H1 (cell line): ENCODE measurements around the gene PTPRO. TPM values are rescaled to one million over a fixed set of nuclear protein-coding genes. Genes with fewer than 3 reads are reported as not detected.

ENCODE experiments used
- CTCF ChIA-PET: fragments of 300-600 bp; sonication (Branson Sonifier 250); formaldehyde crosslinking; loops from one replicate; lab custom pipeline; 2021; ENCODE audit not compliant: partially characterized antibody; lab: Charles Lee
- POLR2A ChIA-PET: fragments of 300-600 bp; sonication (Branson Sonifier 250); formaldehyde crosslinking; loops from one replicate; lab custom pipeline; 2021; ENCODE audit warnings: inconsistent platforms; ENCODE audit not compliant: partially characterized antibody; lab: Charles Lee
- DNase-seq, 2 experiments: peaks; one replicate each; pipeline versions ENCODE4 v3.0.0 to v3.0.0-alpha.2; 2010 to 2022; ENCODE audit warnings: low spot score in 2 of 2, low read depth in 1 of 2, mixed read lengths in 1 of 2
- FAIRE-seq: peaks from 2 replicates; lab custom pipeline; 2011; peaks lifted over from hg19 to GRCh38; lab: Jason Lieb, UNC
- H2AFZ ChIP-seq: 2 replicates; pipeline ENCODE4 v1.8.1; 2012; ENCODE audit warnings: low read length, inconsistent platforms
- H2AK5ac ChIP-seq: 2 replicates; pipeline ENCODE4 v1.6.1; 2013; ENCODE audit warnings: low read depth, low read length
- H2BK120ac ChIP-seq: replicated peaks from 2 replicates; pipeline ENCODE3; 2013; ENCODE audit warnings: low read depth, low read length, inconsistent platforms
- H2BK12ac ChIP-seq: 2 replicates; pipeline ENCODE4 v1.6.1; 2013; ENCODE audit warnings: low read depth, low read length
- H2BK15ac ChIP-seq: 2 replicates; pipeline ENCODE4 v1.6.1; 2013; ENCODE audit warnings: low read length
- H2BK20ac ChIP-seq: 2 replicates; pipeline ENCODE4 v1.6.1; 2013; ENCODE audit warnings: low read length
- H2BK5ac ChIP-seq: 2 replicates; pipeline ENCODE4 v1.6.1; 2013; ENCODE audit warnings: low read depth, low read length
- H3K14ac ChIP-seq: 2 replicates; pipeline ENCODE4 v1.6.1; 2013; ENCODE audit warnings: inconsistent platforms; ENCODE audit not compliant: insufficient read length
- H3K18ac ChIP-seq: 2 replicates; pipeline ENCODE4 v1.6.1; 2013; ENCODE audit warnings: low read length; ENCODE audit errors: extremely low read depth
- H3K23ac ChIP-seq: 2 replicates; pipeline ENCODE4 v1.6.1; 2013; ENCODE audit warnings: inconsistent platforms; ENCODE audit not compliant: insufficient read length
- H3K23me2 ChIP-seq: 2 replicates; pipeline ENCODE4 v1.6.1; 2013; ENCODE audit warnings: low read depth, low read length
- H3K27ac ChIP-seq: 2 replicates; pipeline ENCODE4 v1.6.1; 2011; ENCODE audit warnings: low read depth, low read length, inconsistent platforms
- H3K27me3 ChIP-seq, 4 experiments: replicated peaks in 1 of 4; 1 replicate in 1 of 4; 2 replicates in 3 of 4; pipeline versions ENCODE4 v1.6.1 to v1.8.1; 2011 to 2013; ENCODE audit warnings: low read length in 3 of 4, mild to moderate bottlenecking in 3 of 4, inconsistent platforms in 2 of 4, mixed read lengths in 2 of 4, moderate library complexity in 1 of 4; ENCODE audit not compliant: control insufficient read depth in 3 of 4, insufficient read depth in 3 of 4; ENCODE audit errors: extremely low read depth in 1 of 4
- H3K36me3 ChIP-seq, 4 experiments: 2 replicates each; pipeline versions ENCODE4 v1.6.1 to v1.8.1; 2011 to 2013; ENCODE audit warnings: mild to moderate bottlenecking in 4 of 4, low read length in 3 of 4, moderate library complexity in 2 of 4, control low read depth in 1 of 4, inconsistent platforms in 1 of 4; ENCODE audit not compliant: insufficient read depth in 4 of 4, control insufficient read depth in 2 of 4
- H3K4ac ChIP-seq: replicated peaks from 2 replicates; pipeline ENCODE3; 2013; ENCODE audit warnings: low read length, low read depth, mixed read lengths, inconsistent platforms; ENCODE audit not compliant: insufficient read length
- H3K4me1 ChIP-seq, 4 experiments: replicated peaks in 1 of 4; 1 replicate in 1 of 4; 2 replicates in 3 of 4; pipeline versions ENCODE4 v1.6.1 to v1.8.1; 2011 to 2013; ENCODE audit warnings: low read length in 3 of 4, inconsistent platforms in 2 of 4, mixed read lengths in 1 of 4; ENCODE audit not compliant: insufficient read depth in 4 of 4, control insufficient read depth in 3 of 4
- H3K4me2 ChIP-seq, 2 experiments: 2 replicates each; pipeline versions ENCODE4 v1.6.1 to v1.8.1; 2011 to 2013; ENCODE audit warnings: low read depth in 2 of 2, low read length in 2 of 2, control low read depth in 1 of 2, inconsistent platforms in 1 of 2, mild to moderate bottlenecking in 1 of 2; ENCODE audit not compliant: insufficient read depth in 1 of 2
- H3K4me3 ChIP-seq, 4 experiments: fragments of 200-600, 300-600 bp in 1 of 4; sonication (generic), shearing (Covaris generic), sonication (Bioruptor Twin) in 1 of 4; 2 replicates each; pipeline versions ENCODE4 v1.5.1 to v1.8.1; 2011 to 2016; ENCODE audit warnings: low read length in 4 of 4, low read depth in 3 of 4, control low read depth in 2 of 4, inconsistent platforms in 2 of 4, mild to moderate bottlenecking in 2 of 4, mixed read lengths in 1 of 4, moderate library complexity in 1 of 4; ENCODE audit not compliant: insufficient read depth in 2 of 4; ENCODE audit errors: extremely low read depth in 1 of 4
- H3K56ac ChIP-seq: replicated peaks from 2 replicates; pipeline ENCODE3; 2013; ENCODE audit warnings: low read depth, mild to moderate bottlenecking, mixed read lengths, low read length, inconsistent platforms; ENCODE audit not compliant: insufficient read length
- H3K79me1 ChIP-seq: 2 replicates; pipeline ENCODE4 v1.6.1; 2013; ENCODE audit warnings: low read depth, low read length, control low read depth
- H3K79me2 ChIP-seq, 2 experiments: 2 replicates each; pipeline versions ENCODE4 v1.6.1 to v1.8.1; 2012 to 2013; ENCODE audit warnings: low read length in 2 of 2, mild to moderate bottlenecking in 2 of 2, inconsistent platforms in 1 of 2; ENCODE audit not compliant: insufficient read depth in 2 of 2, control insufficient read depth in 1 of 2
- H3K9ac ChIP-seq, 4 experiments: replicated peaks in 1 of 4; 1 replicate in 1 of 4; 2 replicates in 3 of 4; pipeline versions ENCODE4 v1.6.1 to v1.8.1; 2011 to 2013; ENCODE audit warnings: low read depth in 3 of 4, low read length in 3 of 4, control low read depth in 2 of 4, mild to moderate bottlenecking in 2 of 4, moderate library complexity in 2 of 4, inconsistent platforms in 1 of 4; ENCODE audit errors: extremely low read depth in 1 of 4
- H3K9me3 ChIP-seq, 2 experiments: 2 replicates each; pipeline versions ENCODE4 v1.6.1 to v1.8.1; 2012 to 2013; ENCODE audit warnings: mild to moderate bottlenecking in 2 of 2, moderate library complexity in 2 of 2, control low read depth in 1 of 2, inconsistent platforms in 1 of 2, low read depth in 1 of 2, low read length in 1 of 2, mixed read lengths in 1 of 2; ENCODE audit not compliant: insufficient read depth in 2 of 2
- H4K20me1 ChIP-seq, 2 experiments: replicated peaks in 1 of 2; 2 replicates each; pipeline versions ENCODE3 to v1.8.1; 2011 to 2013; ENCODE audit warnings: inconsistent platforms in 2 of 2, low read length in 2 of 2, mild to moderate bottlenecking in 1 of 2; ENCODE audit not compliant: insufficient read depth in 2 of 2, control insufficient read depth in 1 of 2
- H4K5ac ChIP-seq: 2 replicates; pipeline ENCODE4 v1.6.1; 2013; ENCODE audit warnings: low read length, low read depth, mixed read lengths, inconsistent platforms; ENCODE audit not compliant: insufficient read length
- H4K8ac ChIP-seq: 2 replicates; pipeline ENCODE4 v1.8.0; 2013; ENCODE audit warnings: mild to moderate bottlenecking, moderate library complexity, low read length, inconsistent platforms; ENCODE audit not compliant: insufficient read depth; ENCODE audit errors: extremely low read depth
- H4K91ac ChIP-seq: replicated peaks from 2 replicates; pipeline ENCODE3; 2013; ENCODE audit warnings: low read length, mixed read lengths, inconsistent platforms; ENCODE audit not compliant: insufficient read length
- CBX8 ChIP-seq: fragments of 300-800, 300-1000 bp; sonication (generic); IDR thresholded peaks from 2 replicates; pipeline ENCODE4 v1.7.1; 2016; ENCODE audit warnings: low read depth, low read length, borderline replicate concordance
- GABPA ChIP-seq: IDR thresholded peaks from 2 replicates; pipeline ENCODE4 v1.6.1; 2011; ENCODE audit warnings: mild to moderate bottlenecking, low read length, moderate library complexity, borderline replicate concordance; ENCODE audit not compliant: insufficient read depth
- GTF2F1 ChIP-seq: IDR thresholded peaks from 2 replicates; pipeline ENCODE4 v1.6.1; 2012; ENCODE audit warnings: low read depth, low read length, improper control_type of control experiment, borderline replicate concordance
- MAFK ChIP-seq: IDR thresholded peaks from 2 replicates; pipeline ENCODE4 v1.6.1; 2012; ENCODE audit warnings: low read depth, mild to moderate bottlenecking, improper control_type of control experiment, low read length
- TEAD4 ChIP-seq: IDR thresholded peaks from 2 replicates; pipeline ENCODE4 v1.6.1; 2012; ENCODE audit warnings: low read depth, low read length, inconsistent platforms, mixed read lengths
- WGBS, 2 experiments: shearing (Covaris generic) in 1 of 2; methylation state at CpG; one replicate each; pipeline versions ENCODE4 v1.1.6 to v1.1.7; 2013 to 2015; ENCODE audit warnings: low lambda C conversion rate in 2 of 2, mixed read lengths in 2 of 2, inconsistent platforms in 1 of 2, low coverage in 1 of 2, missing lambda C conversion rate in 1 of 2; ENCODE audit not compliant: insufficient replicate concordance in 2 of 2, insufficient coverage in 1 of 2, insufficient read length in 1 of 2; ENCODE audit errors: extremely low coverage in 1 of 2, missing lambda C conversion rate in 1 of 2; 5-methylcytosine and 5-hydroxymethylcytosine counted together
- polyA plus RNA-seq, 7 experiments: library from polyadenylated mRNA; depleted of rRNA in 3 of 7; stranded (reverse) in 5 of 7; unstranded in 2 of 7; fragments of >200 nt in 5 of 7; fragments of 200-250 nt in 2 of 7; gene quantifications; 1 replicate in 5 of 7; 2 replicates in 1 of 7; 4 replicates in 1 of 7; pipeline versions ENCODE4 v1.2.1 to v1.2.3, GENCODE V29; 2011 to 2013; ENCODE audit warnings: missing spikeins in 2 of 7, mixed read lengths in 2 of 7
- total RNA-seq: library from RNA; stranded (reverse); fragmentation: NEBNext Ultra II Directional; extraction: Animal tissue kit (Norgen Biotek cat#: 25700); gene quantifications from 2 replicates; pipeline ENCODE4 v1.2.1, GENCODE V29; 2021

Gene PTPRO
- total and polyA plus RNA-seq, 2 of the 8 experiments (the other 6 are each of a cell fraction or from before 2014, with no cell fraction given), result 0.73 to 1.7 TPM

DNA sequence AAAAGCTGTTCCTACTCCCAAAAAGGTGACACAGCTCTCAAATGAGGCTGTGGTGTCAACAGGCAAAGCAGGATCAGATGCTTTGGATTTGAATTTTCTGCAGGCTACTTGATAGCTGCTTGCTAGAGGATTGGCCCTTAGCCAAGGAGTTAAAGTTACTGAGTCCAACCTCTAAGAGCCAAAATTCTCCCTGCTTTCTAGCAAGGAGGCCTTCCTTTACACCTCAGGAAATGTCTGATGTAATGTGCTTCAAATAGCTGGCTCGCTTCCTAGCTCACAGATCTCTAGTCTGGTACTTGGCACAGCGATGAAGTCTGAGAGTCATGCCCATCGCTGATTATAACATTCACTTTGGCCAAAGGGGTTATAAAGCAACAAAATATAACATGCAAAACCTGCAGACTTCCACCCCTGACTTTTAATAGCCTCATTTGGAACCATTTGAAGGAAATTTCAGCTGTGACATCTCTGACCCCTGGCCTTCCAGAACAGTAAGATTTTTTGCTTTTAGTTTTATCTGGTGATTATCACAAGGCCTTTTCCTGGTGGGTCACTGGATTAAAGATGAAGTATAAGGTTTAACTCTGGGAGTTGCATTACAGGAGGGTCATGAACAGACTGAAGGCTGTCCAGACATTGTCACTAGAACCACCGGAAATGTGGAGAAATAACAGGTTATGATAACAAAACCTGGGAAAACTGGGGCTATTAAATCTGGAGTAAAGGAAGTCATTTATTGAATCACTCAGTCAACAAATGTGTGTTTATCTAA lies 277.1 kb downstream of the PTPRO start:
- ChIA-PET POLR2A (interaction anchor here (0.6 kb wide), 1 partner anchor 10 kb away, joined by 3 read pairs; no protein-coding TSS in a partner anchor), CTCF (interaction anchor here (1.1 kb wide), 1 partner anchor 15 kb away, joined by 5 read pairs; no protein-coding TSS in a partner anchor)
- WGBS, 2 experiments, result 96% methylated on average over 4 of the region's 4 CpGs; no CpG with 5 or more reads in 1 of the 2 experiments
- Histone ChIP-seq H3K79me1 (no peaks in the 10 kb centered on the region), H3K36me3 (no peaks in the 10 kb centered on the region), H3K4me3 (no peak overlapping the region), H2BK120ac (no peak overlapping the region), H3K4ac (no peak overlapping the region), H3K9ac (no peak overlapping the region), H2AFZ (no peak overlapping the region), H3K4me1 (no peaks in the 10 kb centered on the region), H2BK15ac (no peak overlapping the region), H3K9me3 (no peaks in the 10 kb centered on the region), H4K20me1 (no peaks in the 10 kb centered on the region), H3K4me2 (no peak overlapping the region), H2BK5ac (no peak overlapping the region), H4K8ac (no peak overlapping the region), H3K18ac (no peak overlapping the region), H4K5ac (no peak overlapping the region), H4K91ac (no peak overlapping the region), H3K23me2 (0 out of 2 replicates have a peak, but pooled peaks cover 1% of the 10 kb centered on the region), H3K14ac (no peak overlapping the region), H2AK5ac (no peak overlapping the region), H3K27ac (no peak overlapping the region), H2BK20ac (no peak overlapping the region), H3K27me3 (no peaks in the 10 kb centered on the region), H3K56ac (no peak overlapping the region), H3K79me2 (no peaks in the 10 kb centered on the region), H2BK12ac (no peak overlapping the region), H3K23ac (no peak overlapping the region)
- FAIRE-seq (no peak), DNase-seq (no peak)
- TF ChIP-seq CBX8 (no peak), GABPA (no peak), GTF2F1 (no peak), MAFK (no peak), TEAD4 (no peak)
